ENCODE measurements around the gene WWOX.

- TF ChIP-seq POLR2A (IDR thresholded peaks at IDR 0.05; ENCODE audit: low read depth, low read length): no peak
- TF ChIP-seq POLR2AphosphoS5 (IDR thresholded peaks at IDR 0.05; ENCODE audit: insufficient read depth, low read depth, low read length): no peak
- TF ChIP-seq, protein P1, sequence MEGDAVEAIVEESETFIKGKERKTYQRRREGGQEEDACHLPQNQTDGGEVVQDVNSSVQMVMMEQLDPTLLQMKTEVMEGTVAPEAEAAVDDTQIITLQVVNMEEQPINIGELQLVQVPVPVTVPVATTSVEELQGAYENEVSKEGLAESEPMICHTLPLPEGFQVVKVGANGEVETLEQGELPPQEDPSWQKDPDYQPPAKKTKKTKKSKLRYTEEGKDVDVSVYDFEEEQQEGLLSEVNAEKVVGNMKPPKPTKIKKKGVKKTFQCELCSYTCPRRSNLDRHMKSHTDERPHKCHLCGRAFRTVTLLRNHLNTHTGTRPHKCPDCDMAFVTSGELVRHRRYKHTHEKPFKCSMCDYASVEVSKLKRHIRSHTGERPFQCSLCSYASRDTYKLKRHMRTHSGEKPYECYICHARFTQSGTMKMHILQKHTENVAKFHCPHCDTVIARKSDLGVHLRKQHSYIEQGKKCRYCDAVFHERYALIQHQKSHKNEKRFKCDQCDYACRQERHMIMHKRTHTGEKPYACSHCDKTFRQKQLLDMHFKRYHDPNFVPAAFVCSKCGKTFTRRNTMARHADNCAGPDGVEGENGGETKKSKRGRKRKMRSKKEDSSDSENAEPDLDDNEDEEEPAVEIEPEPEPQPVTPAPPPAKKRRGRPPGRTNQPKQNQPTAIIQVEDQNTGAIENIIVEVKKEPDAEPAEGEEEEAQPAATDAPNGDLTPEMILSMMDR (IDR thresholded peaks at IDR 0.05; ENCODE audit: extremely low read depth in 1 of 2, insufficient read depth in 1 of 2, low read depth in 1 of 2, low read length in 2 of 2): no peak
These were observed 767.1 kb downstream of the WWOX start for GRCh38 chr16:78866521-78866920.
